Activated CD8-positive, alpha-beta T cell treated with anti-CD3 and anti-CD28 coated beads, Interleukin-2, amount 10 ng/mL, durations not matched to agents 7 days and 5 days (primary cell): ENCODE data around the gene EGLN1. TPM values are rescaled to one million over a fixed set of nuclear protein-coding genes. Genes with fewer than 3 reads are reported as not detected.

ENCODE experiments used
- ATAC-seq: fragments of 150-1000 bp; cut with Tn5 transposase; one replicate; pipeline ENCODE4 v1.10.0; 2021; ENCODE audit warnings: moderate library complexity
- CTCF ChIA-PET: fragments of 350-600 bp; sonication (Branson Sonifier 250); formaldehyde crosslinking; loops from one replicate; lab custom pipeline; 2021; ENCODE audit warnings: antibody characterized with exemption; lab: Charles Lee
- POLR2A ChIA-PET: fragments of 350-600 bp; sonication (Branson Sonifier 250); formaldehyde crosslinking; loops from one replicate; lab custom pipeline; 2021; ENCODE audit warnings: antibody characterized with exemption; lab: Charles Lee
- DNase-seq: peaks from one replicate; pipeline ENCODE4 v3.0.0-alpha.2; 2020
- H3K27ac Mint-ChIP-seq: one replicate; pipeline ENCODE4 v1.8.0; 2021; ENCODE audit warnings: mild to moderate bottlenecking, mixed read lengths
- H3K27me3 Mint-ChIP-seq: one replicate; pipeline ENCODE4 v1.8.0; 2021; ENCODE audit warnings: low read depth, mixed read lengths
- H3K36me3 Mint-ChIP-seq: one replicate; pipeline ENCODE4 v1.8.0; 2021; ENCODE audit warnings: low read depth, mixed read lengths
- H3K4me1 Mint-ChIP-seq: one replicate; pipeline ENCODE4 v1.8.0; 2021; ENCODE audit warnings: low read depth, mixed read lengths
- H3K4me3 Mint-ChIP-seq: one replicate; pipeline ENCODE4 v1.8.0; 2021; ENCODE audit warnings: mild to moderate bottlenecking, mixed read lengths
- H3K9me3 Mint-ChIP-seq: one replicate; pipeline ENCODE4 v1.8.0; 2022; ENCODE audit warnings: mixed read lengths; ENCODE audit not compliant: insufficient read depth
- total RNA-seq, 2 experiments: library from RNA; stranded (reverse); gene quantifications; one replicate each; pipeline ENCODE4 v1.2.3, GENCODE V29; 2021

Gene EGLN1
- total RNA-seq, 2 experiments from 2014 or later = 30.5 to 32.6 TPM

GRCh38 chr1:231393668-231394067 lies 28.4 kb downstream of the EGLN1 start:
- no peak for DNase-seq
- Mint-ChIP-seq H3K9me3 (no peaks in the 10 kb centered on the region), H3K4me1 (peaks cover 21% of the 10 kb centered on the region), H3K4me3 (no peak overlapping the region), H3K27me3 (no peaks in the 10 kb centered on the region), H3K27ac (no peak overlapping the region), H3K36me3 (peaks cover 17% of the 10 kb centered on the region)
- ATAC-seq = no peak
- ChIA-PET CTCF (interaction anchor here (0.6 to 1.2 kb wide), 4 partner anchors 19 to 56 kb away, joined by 3 read pairs; partner anchors contain the start of gene EXOC8), POLR2A (no interaction called here)

GRCh38 chr1:231392389-231393131 lies 29.5 kb downstream of the EGLN1 start:
- Mint-ChIP-seq H3K9me3 (no peaks in the 10 kb centered on the region), H3K4me3 (no peak overlapping the region), H3K27ac (no peak overlapping the region), H3K36me3 (peaks cover 21% of the 10 kb centered on the region), H3K4me1 (peaks cover 29% of the 10 kb centered on the region), H3K27me3 (no peaks in the 10 kb centered on the region)
- POLR2A ChIA-PET = no interaction called here
- CTCF ChIA-PET = interaction anchor here (1.1 to 1.5 kb wide), 4 partner anchors 17 to 55 kb away, joined by 3 read pairs; partner anchors contain the start of gene EXOC8
- DNase-seq (no peak), ATAC-seq (no peak)

- Mint-ChIP-seq H3K27me3 (no peaks in the 10 kb centered on the region), H3K36me3 (peaks cover 19% of the 10 kb centered on the region), H3K27ac (no peak overlapping the region), H3K4me3 (no peak overlapping the region), H3K4me1 (peaks cover 25% of the 10 kb centered on the region), H3K9me3 (no peaks in the 10 kb centered on the region)
- ChIA-PET POLR2A (interaction anchor here (0.5 kb wide), 1 partner anchor 26 kb away, joined by 7 read pairs; no protein-coding TSS in a partner anchor), CTCF (interaction anchor here (1.3 to 1.4 kb wide), 2 partner anchors 9 to 32 kb away, joined by 3 read pairs; partner anchors contain the start of gene EGLN1)
- DNase-seq (no peak), ATAC-seq (no peak)
Observed at GRCh38 chr1:231390071-231390470, 32.0 kb downstream of the EGLN1 start.

- Mint-ChIP-seq H3K4me3 (no peak overlapping the region), H3K4me1 (peaks cover 23% of the 10 kb centered on the region), H3K9me3 (no peaks in the 10 kb centered on the region), H3K27me3 (no peaks in the 10 kb centered on the region), H3K27ac (peak overlapping the region; percentile 15), H3K36me3 (peaks cover 17% of the 10 kb centered on the region)
- ChIA-PET POLR2A (no interaction called here), CTCF (interaction anchor here (1.5 kb wide), 1 partner anchor 10 kb away, joined by 4 read pairs; no protein-coding TSS in a partner anchor)
- DNase-seq (no peak), ATAC-seq (no peak)
Observed at GRCh38 chr1:231387770-231388669, 34.1 kb downstream of the EGLN1 start.

GRCh38 chr1:231386466-231386865 lies 35.6 kb downstream of the EGLN1 start:
- no peaks in the 10 kb centered on the region for H3K27me3 Mint-ChIP-seq
- CTCF ChIA-PET = no interaction called here

GRCh38 chr1:231385416-231385748 lies 36.7 kb downstream of the EGLN1 start:
- peaks cover 11% of the 10 kb centered on the region for H3K36me3 Mint-ChIP-seq
- H3K4me1 Mint-ChIP-seq = peaks cover 19% of the 10 kb centered on the region
- CTCF ChIA-PET = interaction anchor here (0.6 kb wide), 1 partner anchor 143 kb away, joined by 3 read pairs; no protein-coding TSS in a partner anchor
- no peaks in the 10 kb centered on the region for H3K9me3 Mint-ChIP-seq
- H3K4me3 Mint-ChIP-seq = no peak overlapping the region
- ATAC-seq = no peak
- no peak for DNase-seq
- H3K27ac Mint-ChIP-seq = no peak overlapping the region
- no peaks in the 10 kb centered on the region for H3K27me3 Mint-ChIP-seq
- POLR2A ChIA-PET = no interaction called here

More at GRCh38 chr1:231386466-231386865, 35.6 kb downstream of the EGLN1 start:
- no peak for DNase-seq
- no peak overlapping the region for H3K27ac Mint-ChIP-seq
- peaks cover 23% of the 10 kb centered on the region for H3K4me1 Mint-ChIP-seq
- POLR2A ChIA-PET = interaction anchor here (0.7 kb wide), 1 partner anchor 10 kb away, joined by 3 read pairs; no protein-coding TSS in a partner anchor
- H3K4me3 Mint-ChIP-seq = no peak overlapping the region
- peaks cover 13% of the 10 kb centered on the region for H3K36me3 Mint-ChIP-seq
- no peak for ATAC-seq
- H3K9me3 Mint-ChIP-seq = no peaks in the 10 kb centered on the region

GRCh38 chr1:231384696-231385415 lies 37.2 kb downstream of the EGLN1 start:
- H3K4me1 Mint-ChIP-seq = peaks cover 13% of the 10 kb centered on the region

GRCh38 chr1:231383159-231383860 lies 38.8 kb downstream of the EGLN1 start:
- Mint-ChIP-seq H3K36me3 (peaks cover 5% of the 10 kb centered on the region), H3K4me1 (peaks cover 12% of the 10 kb centered on the region), H3K9me3 (no peaks in the 10 kb centered on the region), H3K27ac (no peak overlapping the region), H3K4me3 (no peak overlapping the region), H3K27me3 (no peaks in the 10 kb centered on the region)
- ChIA-PET CTCF (no interaction called here), POLR2A (no interaction called here)
- DNase-seq (no peak), ATAC-seq (no peak)

More at GRCh38 chr1:231384696-231385415, 37.2 kb downstream of the EGLN1 start:
- ChIA-PET POLR2A (no interaction called here), CTCF (interaction anchor here (0.6 kb wide), 1 partner anchor 77 kb away, joined by 3 read pairs; no protein-coding TSS in a partner anchor)
- Mint-ChIP-seq H3K36me3 (peaks cover 5% of the 10 kb centered on the region), H3K27me3 (no peaks in the 10 kb centered on the region), H3K9me3 (no peaks in the 10 kb centered on the region), H3K27ac (no peak overlapping the region), H3K4me3 (no peak overlapping the region)
- ATAC-seq (no peak), DNase-seq (no peak)

GRCh38 chr1:231382426-231382825 lies 39.7 kb downstream of the EGLN1 start:
- Mint-ChIP-seq H3K27ac (no peak overlapping the region), H3K4me3 (no peak overlapping the region), H3K27me3 (no peaks in the 10 kb centered on the region), H3K36me3 (no peaks in the 10 kb centered on the region), H3K9me3 (no peaks in the 10 kb centered on the region), H3K4me1 (peaks cover 13% of the 10 kb centered on the region)
- POLR2A ChIA-PET = interaction anchor here (0.7 kb wide), 1 partner anchor 148 kb away, joined by 3 read pairs; no protein-coding TSS in a partner anchor
- ATAC-seq = no peak
- CTCF ChIA-PET = no interaction called here
- DNase-seq = no peak

GRCh38 chr1:231381729-231382128 lies 40.4 kb downstream of the EGLN1 start:
- Mint-ChIP-seq H3K4me1 (peaks cover 20% of the 10 kb centered on the region), H3K27ac (no peak overlapping the region), H3K36me3 (no peaks in the 10 kb centered on the region), H3K27me3 (no peaks in the 10 kb centered on the region), H3K4me3 (no peak overlapping the region), H3K9me3 (no peaks in the 10 kb centered on the region)
- ChIA-PET POLR2A (interaction anchor here (0.6 kb wide), 1 partner anchor 148 kb away, joined by 3 read pairs; no protein-coding TSS in a partner anchor), CTCF (interaction anchor here (1.1 kb wide), 1 partner anchor 11 kb away, joined by 3 read pairs; no protein-coding TSS in a partner anchor)
- DNase-seq (no peak), ATAC-seq (no peak)
